A549 treated with CORT108297 at 1 μM for 4 hours (cell line): ENCODE data around the gene EMC7. TPM values are rescaled to one million over a fixed set of nuclear protein-coding genes. Genes with fewer than 3 reads are reported as not detected.

Experiments
- total RNA-seq: library from RNA; stranded (reverse); fragments of 200-300 nt; extraction: Qiagen RNA extraction; gene quantifications from 5 replicates; pipeline ENCODE4 v1.2.3, GENCODE V29; 2022

The EMC7 gene
- total RNA-seq, result 135 to 153 TPM (median 141 TPM) in 5 replicates

GRCh38 chr15:34101366-34102174 lies at the start of gene EMC7, which contains the start of gene PGBD4:
Gene EMC7, minus strand, starts transcription at chr15:34101862. Its CDS starts 23 bp downstream, at chr15:34101839.
Gene PGBD4, plus strand, starts transcription at chr15:34102083. Its CDS starts 449 bp downstream, at chr15:34102532.

DNA sequence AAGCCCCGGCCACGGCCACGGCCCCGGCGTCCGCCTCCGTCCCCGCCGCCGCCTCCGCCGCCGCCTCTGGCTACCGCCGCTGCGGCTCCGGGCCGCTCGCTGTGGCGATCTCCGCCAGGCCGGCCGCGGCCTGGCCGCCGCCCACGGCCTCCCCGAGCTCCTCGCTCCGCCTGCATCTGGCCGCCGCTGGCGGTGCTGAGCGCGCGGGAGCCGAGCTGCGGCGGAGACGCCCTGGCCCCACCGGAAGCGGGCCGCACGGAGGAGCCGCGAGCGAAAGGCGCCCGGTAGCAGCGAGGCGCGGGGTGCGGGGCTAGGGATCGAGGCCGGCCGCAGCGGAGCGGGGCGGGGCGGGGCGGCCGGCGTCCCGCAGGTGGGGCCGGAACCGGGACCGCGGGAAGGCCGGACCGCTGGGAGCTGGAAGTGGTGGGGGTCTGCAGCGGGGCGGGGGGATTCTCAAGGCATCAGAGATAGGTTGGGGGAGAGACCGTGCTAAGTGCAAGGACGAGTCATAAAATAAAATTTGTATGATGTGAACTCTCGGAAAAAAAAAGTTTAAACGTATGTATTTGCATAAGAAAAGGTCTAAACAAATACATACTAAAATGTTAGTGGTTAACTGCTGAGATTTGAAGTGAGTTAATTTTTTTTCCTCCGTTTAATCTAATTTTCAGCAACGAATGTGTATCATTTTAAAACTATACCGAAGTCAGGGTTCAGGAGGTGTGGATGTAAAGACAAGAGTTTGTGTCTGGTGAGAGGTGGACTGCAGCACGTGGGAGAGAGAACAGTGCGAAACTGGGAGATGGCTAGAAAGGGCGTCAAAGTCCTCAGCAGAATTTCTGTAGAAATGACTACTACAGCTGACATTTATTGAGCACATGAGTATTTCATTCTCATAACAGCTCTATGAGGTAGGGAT lies 62.5 kb downstream of the EMC7 start, which contains the start of gene AVEN:
AVEN (minus strand) TSS at position 334 of the 919 bp plus-strand sequence; CDS start at position 176, 158 bp downstream.

Other genes with a start within 250 kb of the EMC7 start
- gene CHRM5, start 133.4 kb downstream of the EMC7 start, total RNA-seq, result 0.02 TPM in 3 of 5 replicates, not detected in the others
- 19.9 to 23.6 TPM (median 21.9 TPM) in 5 replicates for gene AVEN, start 62.7 kb downstream of the EMC7 start, total RNA-seq
- gene PGBD4, start 221 bp upstream of the EMC7 start, total RNA-seq, result 1.2 to 1.6 TPM (median 1.5 TPM) in 5 replicates
- gene KATNBL1, start 108.2 kb upstream of the EMC7 start, total RNA-seq, result 29.1 to 41.6 TPM (median 33.1 TPM) in 5 replicates
- gene EMC4, start 123.2 kb upstream of the EMC7 start, total RNA-seq, result 196 to 214 TPM (median 199 TPM) in 5 replicates
- gene SLC12A6, start 235.9 kb upstream of the EMC7 start, total RNA-seq, result 4.5 to 8.2 TPM (median 5.3 TPM) in 5 replicates
- 532 to 604 TPM (median 553 TPM) in 5 replicates for gene NOP10, start 241.3 kb upstream of the EMC7 start, total RNA-seq
- gene NUTM1, start 241.5 kb upstream of the EMC7 start, total RNA-seq, result not detected in 5 replicates